ENCODE data around the gene TFAM. TPM values are rescaled to one million over a fixed set of nuclear protein-coding genes. Genes with fewer than 3 reads are reported as not detected.

TFAM gene
- total and polyA plus RNA-seq, 11 donors = 4.6 to 33.8 (median 19.5) TPM

DNA sequence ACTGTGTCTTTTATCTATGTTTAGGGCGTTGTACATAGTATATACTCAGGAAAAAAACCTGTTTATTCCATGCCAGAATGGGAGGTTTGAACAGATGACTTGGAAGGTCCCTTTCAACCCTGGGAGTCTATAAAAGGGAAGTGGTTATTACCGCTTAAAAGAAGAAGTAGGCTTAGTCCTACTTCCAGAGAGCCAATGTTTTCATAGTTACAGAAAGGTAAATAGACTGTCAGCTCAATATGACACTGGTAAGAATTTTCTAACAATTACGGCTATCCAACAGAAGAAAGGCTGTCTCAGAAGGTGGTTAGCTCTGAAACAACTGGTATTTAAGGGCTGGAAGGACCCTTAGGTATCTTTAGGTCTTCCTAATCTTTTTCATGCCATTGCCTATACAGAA, 1.1 kb upstream of the TFAM start:
- no peaks in the 10 kb centered on the region for H3K27me3 ChIP-seq
- no peak for ATAC-seq
- peak overlapping the region in 10 of 12 donors; percentile 54 to 96 (median 84) for H3K4me3 ChIP-seq
- intact Hi-C loops (cut with DNase I) = loop anchor here in 7 of 10 donors (2.0 to 10.0 kb wide), 6 partner anchors 47 to 209 kb away; partner anchors contain the start of genes UBE2D1 (in 6 of the 7), CISD1 (in 1 of the 7) and IPMK (in 1 of the 7)
- H3K36me3 ChIP-seq = peaks cover 0 to 26% (median 17%) of the 10 kb centered on the region in 9 donors
- peak overlapping the region; percentile 89 to 98 (median 91) for H3K27ac ChIP-seq
- H3K9me3 ChIP-seq = no peaks in the 10 kb centered on the region
- no peak for DNase-seq
- WGBS, 4 donors = 46 to 64% (median 59%) methylated on average over 3 of the region's 3 CpGs
- H3K4me1 ChIP-seq = peaks cover 0 to 29% (median 18%) of the 10 kb centered on the region in 12 donors
- TF ChIP-seq, protein P1, sequence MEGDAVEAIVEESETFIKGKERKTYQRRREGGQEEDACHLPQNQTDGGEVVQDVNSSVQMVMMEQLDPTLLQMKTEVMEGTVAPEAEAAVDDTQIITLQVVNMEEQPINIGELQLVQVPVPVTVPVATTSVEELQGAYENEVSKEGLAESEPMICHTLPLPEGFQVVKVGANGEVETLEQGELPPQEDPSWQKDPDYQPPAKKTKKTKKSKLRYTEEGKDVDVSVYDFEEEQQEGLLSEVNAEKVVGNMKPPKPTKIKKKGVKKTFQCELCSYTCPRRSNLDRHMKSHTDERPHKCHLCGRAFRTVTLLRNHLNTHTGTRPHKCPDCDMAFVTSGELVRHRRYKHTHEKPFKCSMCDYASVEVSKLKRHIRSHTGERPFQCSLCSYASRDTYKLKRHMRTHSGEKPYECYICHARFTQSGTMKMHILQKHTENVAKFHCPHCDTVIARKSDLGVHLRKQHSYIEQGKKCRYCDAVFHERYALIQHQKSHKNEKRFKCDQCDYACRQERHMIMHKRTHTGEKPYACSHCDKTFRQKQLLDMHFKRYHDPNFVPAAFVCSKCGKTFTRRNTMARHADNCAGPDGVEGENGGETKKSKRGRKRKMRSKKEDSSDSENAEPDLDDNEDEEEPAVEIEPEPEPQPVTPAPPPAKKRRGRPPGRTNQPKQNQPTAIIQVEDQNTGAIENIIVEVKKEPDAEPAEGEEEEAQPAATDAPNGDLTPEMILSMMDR (IDR thresholded peaks at IDR 0.05) = no peak
- TF ChIP-seq POLR2A (IDR thresholded peaks at IDR 0.05) = no peak

DNA sequence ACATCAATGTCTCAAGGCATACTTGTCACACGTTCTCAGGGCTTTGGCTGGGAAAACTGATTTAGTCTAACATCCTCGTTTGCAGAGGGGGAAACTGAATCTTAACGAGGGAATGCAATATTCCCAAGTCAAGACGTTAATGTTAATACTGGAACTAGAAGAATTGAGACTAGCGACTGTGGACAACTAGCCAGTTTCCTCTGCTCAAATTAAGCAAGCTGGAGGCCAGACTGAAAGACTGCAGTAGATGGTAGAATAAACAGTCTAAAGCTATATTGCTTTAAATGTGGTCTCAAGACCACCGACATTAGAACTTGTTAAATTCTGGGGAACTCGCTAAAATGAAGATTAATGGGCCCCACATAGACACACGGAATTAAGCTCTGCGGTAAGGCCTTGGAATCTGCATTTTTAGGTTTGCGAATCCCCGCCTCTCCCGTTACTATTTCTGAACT, 639 bp upstream of the TFAM start:
- peaks cover 0 to 30% (median 21%) of the 10 kb centered on the region in 9 donors for H3K36me3 ChIP-seq
- H3K27me3 ChIP-seq = no peaks in the 10 kb centered on the region
- H3K27ac ChIP-seq = peak overlapping the region; percentile 89 to 98 (median 91)
- H3K4me1 ChIP-seq = peaks cover 0 to 29% (median 18%) of the 10 kb centered on the region in 12 donors
- H3K9me3 ChIP-seq = no peaks in the 10 kb centered on the region
- peak in 2 of 4 donors; percentile 1 to 7 for ATAC-seq
- H3K4me3 ChIP-seq = peak overlapping the region; percentile 54 to 96 (median 84)
- 0 to 1% (median 1%) methylated on average over 12 of the region's 12 CpGs for WGBS, 4 donors
- intact Hi-C loops (cut with DNase I) = loop anchor here in 7 of 10 donors (2.0 to 10.0 kb wide), 6 partner anchors 47 to 210 kb away; partner anchors contain the start of genes UBE2D1 (in 6 of the 7), CISD1 (in 1 of the 7) and IPMK (in 1 of the 7)
- DNase-seq = no peak
- no peak for TF ChIP-seq POLR2A (IDR thresholded peaks at IDR 0.05)
- TF ChIP-seq, protein P1 (IDR thresholded peaks at IDR 0.05) = no peak

GRCh38 chr10:58385784-58386112, 538 bp downstream of the TFAM start:
- H3K27ac ChIP-seq = peak overlapping the region; percentile 89 to 98 (median 91)
- H3K27me3 ChIP-seq = no peaks in the 10 kb centered on the region
- H3K4me1 ChIP-seq = peaks cover 0 to 29% (median 18%) of the 10 kb centered on the region in 12 donors
- intact Hi-C loops (cut with DNase I) = loop anchor here in 8 of 10 donors (1.0 to 10.0 kb wide), 11 partner anchors 50 to 211 kb away; partner anchors contain the start of genes UBE2D1 (in 5 of the 8), CISD1 (in 1 of the 8) and IPMK (in 1 of the 8)
- ATAC-seq (peak; percentile 1 to 6 (median 5)), DNase-seq (peak in 1 of 5 donors; percentile 10)
- H3K9me3 ChIP-seq = no peaks in the 10 kb centered on the region
- H3K36me3 ChIP-seq = peaks cover 0 to 42% (median 33%) of the 10 kb centered on the region in 9 donors
- peak overlapping the region; percentile 54 to 96 (median 84) for H3K4me3 ChIP-seq
- 0 to 1% (median 1%) methylated on average over 15 of the region's 15 CpGs for WGBS, 4 donors
- TF ChIP-seq, protein P1 (IDR thresholded peaks at IDR 0.05) = no peak

GRCh38 chr10:58389024-58389423, 3.8 kb downstream of the TFAM start:
- Histone ChIP-seq H3K9me3 (no peaks in the 10 kb centered on the region), H3K4me3 (no peak overlapping the region), H3K27ac (no peak overlapping the region), H3K36me3 (peaks cover 0 to 75% (median 65%) of the 10 kb centered on the region in 9 donors), H3K4me1 (peaks cover 0 to 24% (median 17%) of the 10 kb centered on the region in 12 donors), H3K27me3 (no peaks in the 10 kb centered on the region)
- TF ChIP-seq POLR2A (IDR thresholded peaks at IDR 0.05) = no peak
- TF ChIP-seq, protein P1 (IDR thresholded peaks at IDR 0.05) = no peak
- intact Hi-C loops (cut with DNase I) = loop anchor here in 6 of 10 donors (5.0 to 10.0 kb wide), 8 partner anchors 54 to 214 kb away; partner anchors contain the start of genes CISD1 (in 1 of the 6), IPMK (in 1 of the 6) and UBE2D1 (in 1 of the 6)
- no peak for DNase-seq
- no peak for ATAC-seq
- WGBS, 4 donors = 94 to 96% (median 95%) methylated on average over 3 of the region's 3 CpGs
